ENCODE results near the gene KLHL2. TPM values are rescaled to one million over a fixed set of nuclear protein-coding genes. Genes with fewer than 3 reads are reported as not detected.

Gene KLHL2
- total RNA-seq, result 5.8 and 6.4 TPM in 2 replicates

GRCh38 chr4:165207431-165208220 lies at the start of gene KLHL2:
TSS of gene KLHL2 (plus strand) at chr4:165207561. CDS start at chr4:165207877, 316 bp downstream.

GRCh38 chr4:165327211-165328100 lies 120.1 kb downstream of the KLHL2 start, which contains the start of gene MSMO1:
TSS of gene MSMO1 (plus strand) at chr4:165327669. CDS start at chr4:165333371, 5,702 bp downstream.

Other genes with a start within 250 kb of the KLHL2 start
- gene TRIM61, start 229.9 kb upstream of the KLHL2 start, total RNA-seq, result 1.6 and 2.7 TPM in 2 replicates
- gene TRIM60, start 175.6 kb upstream of the KLHL2 start, total RNA-seq, result not detected in 2 replicates
- not detected in 2 replicates for gene TRIM75, start 153.7 kb upstream of the KLHL2 start, total RNA-seq
- gene TMEM192, start 94.7 kb upstream of the KLHL2 start, total RNA-seq, result 8.2 and 12.9 TPM in 2 replicates
- 41.0 and 44.5 TPM in 2 replicates for gene MSMO1, start 120.1 kb downstream of the KLHL2 start, total RNA-seq
- gene CPE, start 171.4 kb downstream of the KLHL2 start, total RNA-seq, result 6.3 and 7.9 TPM in 2 replicates

All from cardiac ventricle fibroblast (primary cell).